GM19372 (cell line): ENCODE data around the gene HOPX.
"Not testable (repeated sequence)": the region's sequence is repeated elsewhere in the genome, so short reads cannot be mapped to it uniquely, and the experiment has no call there.

Source experiments
- ATAC-seq: cut with Tn5 transposase; IDR thresholded peaks from one replicate; pipeline ENCODE4 v1.9.1; 2021; ENCODE audit warnings: mild to moderate bottlenecking, low read depth, moderate library complexity; ENCODE audit not compliant: unreplicated experiment

HOPX gene

DNA sequence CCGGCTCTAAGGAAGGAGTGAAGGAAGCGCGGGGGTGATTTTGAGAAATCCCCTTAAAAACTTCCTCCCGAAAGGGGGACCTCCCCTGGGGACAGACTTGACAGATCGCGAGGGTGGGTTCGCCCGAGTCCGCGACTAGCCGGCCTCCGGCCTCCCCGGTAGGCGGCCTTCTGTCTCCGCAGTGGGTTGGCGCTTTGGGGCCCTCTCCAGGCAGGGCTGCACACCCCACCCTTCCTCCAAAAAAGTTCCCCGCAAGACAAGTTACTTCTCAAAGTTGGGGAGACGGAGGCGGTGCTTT lies 24.8 kb downstream of the HOPX start:
- peak; percentile 50 for ATAC-seq

DNA sequence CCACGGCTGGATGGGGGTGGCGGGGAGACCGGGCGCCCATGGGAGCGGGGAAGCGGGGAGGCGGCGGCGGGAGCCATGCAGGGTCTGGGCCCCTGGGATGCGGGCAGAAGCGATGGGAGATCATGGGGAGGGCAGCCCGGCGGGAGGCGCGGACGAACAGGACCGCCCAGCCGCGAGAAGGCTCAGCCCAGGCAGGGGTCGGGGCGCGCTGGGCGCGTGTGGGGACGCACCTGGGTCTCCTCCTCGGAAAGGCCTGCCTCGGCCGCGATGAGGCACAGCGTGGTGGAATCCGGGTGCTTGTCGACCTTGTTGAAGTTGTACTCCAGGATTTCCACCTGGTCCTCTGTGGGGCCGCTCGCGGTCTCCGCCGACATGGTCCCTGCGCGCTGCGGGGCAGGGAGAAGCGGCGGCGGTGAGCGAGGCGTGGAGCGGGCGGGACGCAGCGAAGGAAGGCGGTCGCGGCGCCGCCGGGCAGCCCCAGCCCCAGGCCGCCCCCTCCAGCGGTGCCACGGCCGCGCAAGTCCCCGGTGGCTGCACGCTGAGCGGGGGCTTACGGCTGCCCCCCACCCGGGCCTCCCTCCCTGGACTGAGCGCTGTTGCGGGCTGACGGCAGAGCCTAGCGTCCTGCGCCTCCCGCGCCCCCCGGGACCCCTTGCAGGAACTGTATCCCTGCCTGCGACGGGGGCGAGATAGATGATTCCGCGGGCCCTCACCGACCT lies 25.3 kb downstream of the HOPX start:
- peak; percentile 36 for ATAC-seq

DNA sequence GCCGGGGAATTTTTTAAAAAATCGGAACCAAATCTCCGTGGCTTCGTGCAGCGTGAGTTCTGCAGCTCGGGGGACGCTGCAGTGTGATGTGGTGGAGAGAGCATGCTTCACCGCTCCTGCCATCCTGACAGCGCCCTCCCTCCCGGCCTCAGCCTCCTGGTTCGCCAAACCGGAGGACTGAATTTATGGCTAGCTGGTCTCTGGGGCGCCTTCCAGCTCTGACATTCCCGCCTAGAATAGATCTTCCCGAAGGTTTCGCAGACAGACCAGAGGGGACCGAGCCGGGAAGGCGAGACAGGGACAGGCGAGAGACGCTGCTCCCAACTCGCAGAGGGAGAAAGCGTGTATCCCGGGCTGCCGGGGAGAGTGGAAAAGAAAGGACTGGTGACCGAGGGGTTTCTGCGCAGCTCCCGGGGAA lies 25.9 kb downstream of the HOPX start:
- ATAC-seq: no peak

DNA sequence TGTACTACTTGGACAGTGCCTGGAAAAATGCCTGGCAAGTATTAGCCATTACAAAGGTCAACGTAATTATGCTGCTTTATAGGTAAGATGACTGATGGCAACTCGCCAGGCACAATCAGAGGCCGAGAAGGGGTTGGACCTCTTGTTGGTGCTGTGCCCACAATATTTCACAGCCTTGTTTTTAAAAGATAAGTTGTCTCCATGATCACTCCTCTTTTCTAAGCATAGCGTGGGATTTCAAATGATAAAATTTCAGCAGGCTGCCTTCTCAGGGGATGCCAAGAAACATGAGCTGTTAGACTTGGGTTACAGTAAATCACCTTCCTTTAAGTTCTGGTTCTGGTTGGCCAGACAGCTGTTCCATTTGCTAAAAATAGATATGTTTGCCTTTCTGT lies 26.9 kb downstream of the HOPX start:
- no peak for ATAC-seq

DNA sequence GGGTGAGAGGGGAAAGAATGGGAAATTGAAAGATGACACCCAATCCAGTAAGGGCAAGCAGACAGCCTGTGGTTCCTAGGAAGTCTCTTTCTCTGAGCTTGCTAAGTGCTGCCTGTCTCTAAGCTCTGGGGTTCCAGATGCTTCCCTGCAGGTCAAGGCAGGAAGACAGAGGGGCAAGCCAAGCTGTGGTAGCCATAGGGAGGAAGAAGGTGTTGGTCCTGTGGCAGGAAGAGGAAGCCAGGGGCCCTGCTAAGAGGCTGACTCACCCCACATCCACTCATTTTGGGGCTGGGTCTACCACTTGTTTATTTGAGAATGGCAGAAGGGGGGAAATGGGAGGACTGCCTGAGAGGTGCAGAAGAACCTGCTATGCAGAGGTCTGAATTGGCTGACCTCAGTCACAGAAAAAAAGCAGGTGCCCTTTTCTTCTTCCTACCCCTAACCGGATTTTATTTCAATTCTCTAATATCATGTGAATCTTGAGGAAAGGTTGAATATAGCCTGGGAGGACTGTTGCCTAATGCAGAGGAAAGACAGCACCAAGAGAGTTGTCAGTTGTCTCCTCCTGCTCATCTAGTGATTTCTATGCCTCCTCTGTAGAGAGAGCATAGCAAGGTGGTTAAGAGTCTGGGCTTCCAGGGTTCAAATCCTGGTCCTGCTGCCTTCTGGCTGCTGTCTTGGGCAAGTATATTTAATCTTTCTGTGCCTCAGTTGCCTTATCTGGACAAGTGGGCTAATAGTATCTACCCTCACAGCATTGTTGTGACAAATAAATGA lies 27.4 kb downstream of the HOPX start:
- no peak for ATAC-seq

DNA sequence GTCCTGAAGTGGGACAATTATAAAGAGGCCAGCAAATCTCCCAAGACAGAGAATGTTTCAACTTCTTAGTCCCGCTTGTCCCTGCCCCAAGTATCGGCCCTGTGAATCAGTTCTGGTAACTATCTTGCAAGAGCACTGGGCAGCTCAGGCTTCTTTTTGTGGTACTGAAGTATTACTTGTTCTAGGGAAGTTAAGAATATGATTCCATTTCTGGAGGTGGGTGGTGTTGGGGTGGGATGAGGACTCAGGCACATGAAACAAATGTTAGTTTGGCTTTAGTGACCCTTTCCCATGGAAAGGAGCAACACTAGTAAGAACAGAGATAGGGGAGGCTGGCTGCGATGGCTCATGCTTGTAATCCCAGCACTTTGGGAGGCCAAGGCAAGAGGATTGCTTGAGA lies 28.9 kb downstream of the HOPX start:
- ATAC-seq: no peak

DNA sequence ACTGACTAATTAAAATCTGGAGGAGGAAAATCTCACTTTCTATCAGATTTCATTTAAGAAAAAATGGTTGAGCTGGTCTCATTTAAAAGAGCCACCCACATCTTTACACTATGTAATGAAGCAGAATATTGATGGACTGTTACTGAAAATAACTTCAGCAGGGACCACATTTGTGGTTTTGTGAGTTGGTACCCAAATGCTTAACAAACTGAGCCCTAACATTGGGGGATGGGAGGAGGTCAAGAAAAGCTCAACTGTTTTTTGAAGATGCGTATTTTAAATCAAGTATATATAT lies 30.1 kb downstream of the HOPX start:
- ATAC-seq: no peak

DNA sequence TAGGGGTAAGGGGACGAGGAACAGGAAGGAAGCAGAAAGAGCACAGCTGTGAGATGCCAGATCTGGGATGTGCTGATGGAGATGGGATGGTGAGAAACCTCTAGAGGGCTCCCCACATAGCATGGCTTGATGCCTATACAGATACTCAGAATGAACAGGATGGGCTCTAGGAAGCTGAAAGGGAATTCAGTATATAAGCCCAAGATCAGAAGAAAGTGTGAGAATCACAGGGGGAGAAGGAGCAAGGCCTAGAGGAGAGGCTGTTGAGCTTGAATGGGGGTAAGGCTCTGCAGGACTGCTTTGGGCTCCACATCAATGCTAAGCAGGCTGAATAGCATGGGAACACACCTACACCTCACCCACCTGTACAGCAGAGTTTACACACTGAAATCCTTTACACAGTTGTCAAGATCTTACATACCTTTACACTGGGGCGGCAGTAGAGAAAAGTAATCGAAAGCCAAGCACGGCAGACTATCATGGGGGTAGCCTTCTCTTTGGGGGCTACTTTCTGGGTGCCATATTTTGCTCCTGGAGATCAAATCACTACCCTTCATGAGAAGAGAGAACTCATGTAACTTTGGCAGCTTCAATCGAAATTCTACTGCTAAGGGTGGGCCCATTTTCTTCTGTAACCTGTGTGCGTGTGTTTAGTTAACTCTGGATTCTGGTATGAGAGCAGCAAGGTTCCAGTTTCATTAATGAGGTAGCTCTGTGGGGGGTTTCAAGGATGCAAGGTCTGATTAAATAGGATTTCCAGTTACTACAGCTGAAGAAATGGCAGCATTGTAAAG lies 30.6 kb downstream of the HOPX start:
- no peak for ATAC-seq

DNA sequence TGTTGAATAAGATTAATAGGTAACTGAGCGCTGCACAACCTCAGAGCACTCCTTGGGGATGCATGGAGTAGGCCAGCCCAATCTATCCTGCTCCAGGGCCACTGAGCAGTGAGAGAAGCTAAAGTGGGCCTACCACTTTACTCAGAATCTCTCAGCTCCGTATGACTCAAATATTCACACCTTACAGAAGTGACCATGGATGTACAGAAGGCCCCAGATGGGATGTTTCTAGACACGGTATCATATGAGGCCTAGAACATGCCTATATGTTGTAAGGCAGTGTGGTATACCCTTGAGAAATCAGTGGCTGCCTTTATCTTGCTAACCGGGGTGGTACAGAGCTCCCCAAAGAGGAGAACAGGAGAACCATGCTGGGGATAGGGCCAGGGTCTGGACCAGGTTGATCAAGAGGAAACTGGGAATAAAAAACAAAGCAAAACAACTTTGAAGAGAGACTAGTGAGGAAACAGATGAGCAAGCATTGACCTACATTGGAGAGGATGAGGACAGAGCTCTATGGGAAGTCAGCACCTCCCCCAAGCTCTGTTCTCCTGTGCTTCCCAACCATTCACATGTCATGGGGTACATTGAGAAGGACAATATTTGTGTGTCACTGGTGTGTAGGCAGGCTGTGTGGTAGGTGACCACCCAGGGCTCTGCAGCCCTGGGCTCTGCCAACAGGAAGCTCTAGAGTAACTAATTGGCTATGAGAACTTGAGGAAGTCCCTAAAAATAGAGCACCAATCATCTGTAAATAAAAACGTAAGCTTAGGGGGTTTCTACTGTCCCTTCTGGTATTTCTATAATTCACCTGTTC lies 31.4 kb downstream of the HOPX start:
- no peak for ATAC-seq

DNA sequence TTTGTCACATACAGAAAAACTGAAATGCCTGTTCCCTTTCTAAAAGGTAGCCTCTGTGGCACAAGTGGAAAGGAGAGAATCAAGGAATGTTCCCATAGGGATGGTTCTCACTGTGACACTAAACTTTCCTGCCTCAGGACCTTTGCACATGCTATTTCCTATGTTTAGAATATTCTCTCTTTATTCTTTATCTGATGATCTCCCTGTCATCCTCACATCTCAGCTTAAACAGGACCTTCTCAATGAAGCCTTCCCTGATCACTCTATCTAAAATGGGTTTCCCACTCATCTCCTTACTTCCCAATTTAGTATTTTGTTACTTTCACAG lies 32.3 kb downstream of the HOPX start:
- no peak for ATAC-seq

DNA sequence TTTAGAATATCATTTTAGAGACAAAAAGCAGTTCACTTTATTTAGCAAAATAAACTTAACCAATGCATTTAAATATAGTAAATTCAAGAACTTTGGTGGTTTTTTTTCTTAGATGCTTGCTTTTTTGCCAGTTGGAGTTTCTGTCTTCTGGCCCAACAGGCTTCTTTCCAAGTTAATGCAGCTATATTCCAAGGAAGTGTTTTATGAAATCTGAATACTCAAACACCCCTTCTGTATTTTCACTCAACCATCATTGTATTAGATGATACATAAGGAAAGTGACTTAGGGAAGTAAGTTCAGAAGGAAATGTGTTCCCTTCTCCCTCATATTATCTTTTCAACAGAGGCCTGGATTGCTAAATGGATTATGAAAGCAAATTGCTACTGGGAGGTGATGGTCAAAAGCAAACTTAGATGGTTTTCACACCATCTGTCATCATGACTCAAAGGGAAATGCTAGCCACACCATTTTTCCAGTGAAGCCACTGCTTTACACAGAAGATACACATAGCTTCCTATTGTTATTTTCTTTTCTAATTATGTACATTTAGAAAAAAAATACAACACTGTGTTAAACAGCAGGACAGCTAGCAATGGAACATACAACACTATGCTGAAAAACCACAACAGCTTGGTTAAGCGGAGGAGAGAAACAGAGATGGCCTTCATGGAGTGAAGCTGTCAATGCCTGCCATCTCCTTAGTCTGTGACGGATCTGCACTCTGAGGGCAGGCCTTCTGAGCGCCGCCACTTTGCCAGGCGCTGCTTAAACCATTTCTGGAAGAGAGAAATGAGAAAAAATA lies 32.9 kb downstream of the HOPX start:
- no peak for ATAC-seq

DNA sequence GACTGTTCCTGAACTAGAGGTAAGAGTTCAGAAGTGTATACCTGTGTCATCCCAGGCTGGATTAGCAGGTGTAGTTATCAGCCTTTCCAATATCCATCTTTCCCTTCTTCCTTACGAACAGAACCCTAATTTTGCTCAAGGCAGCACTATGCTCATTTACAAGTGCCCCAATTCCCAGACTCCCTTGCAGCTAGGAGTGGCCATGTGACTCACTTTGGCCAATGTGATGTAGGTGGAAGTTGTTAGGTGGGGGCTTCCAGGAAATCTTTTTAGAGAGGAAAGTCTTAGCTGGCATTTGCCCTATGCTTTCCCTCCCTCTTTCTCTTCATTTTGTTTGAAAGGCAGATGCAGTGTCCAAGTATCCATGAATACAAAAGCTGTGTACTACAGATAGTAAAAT lies 34.8 kb downstream of the HOPX start:
- ATAC-seq: no peak

DNA sequence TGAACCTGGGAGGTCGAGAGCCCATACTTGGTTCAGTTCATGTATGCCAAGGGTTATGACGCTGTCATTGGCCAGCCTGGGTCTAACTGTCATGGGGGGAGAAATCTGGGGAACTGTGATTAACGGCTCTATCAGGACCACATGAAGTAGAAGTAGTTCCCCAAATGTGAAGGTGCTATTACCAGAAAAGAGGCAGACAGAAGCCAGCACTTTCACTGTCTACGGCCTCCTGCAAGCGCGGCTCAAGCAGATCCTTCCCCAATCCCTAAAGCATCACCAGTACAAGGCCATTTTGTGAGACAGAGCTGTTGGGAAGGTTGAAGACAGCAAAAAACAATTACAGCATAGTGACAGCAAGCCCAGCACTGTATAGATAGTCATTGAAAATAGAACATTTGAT lies 37.5 kb downstream of the HOPX start:
- ATAC-seq: no peak

DNA sequence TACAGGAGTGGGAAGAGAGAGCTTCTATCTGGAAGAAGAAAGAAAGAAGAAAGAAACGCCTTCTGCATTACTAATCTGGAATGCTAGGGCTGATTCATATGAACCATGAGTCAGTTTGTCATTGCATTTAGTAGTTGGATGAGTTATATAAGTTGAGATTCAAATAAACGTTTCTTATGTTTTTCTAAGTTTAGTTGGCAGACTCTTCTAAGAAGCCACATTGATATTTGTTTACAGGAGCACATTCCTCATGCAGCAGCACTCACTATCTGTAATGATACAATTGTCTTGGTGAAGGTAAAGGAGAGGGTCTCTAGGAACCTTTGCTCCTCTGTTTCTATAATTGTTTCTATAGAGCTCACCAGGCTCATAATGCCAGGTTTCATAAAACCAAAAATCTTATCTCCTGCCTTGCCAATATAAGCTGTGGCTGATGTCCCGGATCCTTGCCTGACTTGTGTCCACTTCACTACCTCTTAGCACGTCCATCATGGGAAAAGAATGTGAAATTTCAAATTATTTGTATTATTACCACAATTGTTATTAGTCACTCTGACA lies 39.5 kb downstream of the HOPX start:
- ATAC-seq: no peak

DNA sequence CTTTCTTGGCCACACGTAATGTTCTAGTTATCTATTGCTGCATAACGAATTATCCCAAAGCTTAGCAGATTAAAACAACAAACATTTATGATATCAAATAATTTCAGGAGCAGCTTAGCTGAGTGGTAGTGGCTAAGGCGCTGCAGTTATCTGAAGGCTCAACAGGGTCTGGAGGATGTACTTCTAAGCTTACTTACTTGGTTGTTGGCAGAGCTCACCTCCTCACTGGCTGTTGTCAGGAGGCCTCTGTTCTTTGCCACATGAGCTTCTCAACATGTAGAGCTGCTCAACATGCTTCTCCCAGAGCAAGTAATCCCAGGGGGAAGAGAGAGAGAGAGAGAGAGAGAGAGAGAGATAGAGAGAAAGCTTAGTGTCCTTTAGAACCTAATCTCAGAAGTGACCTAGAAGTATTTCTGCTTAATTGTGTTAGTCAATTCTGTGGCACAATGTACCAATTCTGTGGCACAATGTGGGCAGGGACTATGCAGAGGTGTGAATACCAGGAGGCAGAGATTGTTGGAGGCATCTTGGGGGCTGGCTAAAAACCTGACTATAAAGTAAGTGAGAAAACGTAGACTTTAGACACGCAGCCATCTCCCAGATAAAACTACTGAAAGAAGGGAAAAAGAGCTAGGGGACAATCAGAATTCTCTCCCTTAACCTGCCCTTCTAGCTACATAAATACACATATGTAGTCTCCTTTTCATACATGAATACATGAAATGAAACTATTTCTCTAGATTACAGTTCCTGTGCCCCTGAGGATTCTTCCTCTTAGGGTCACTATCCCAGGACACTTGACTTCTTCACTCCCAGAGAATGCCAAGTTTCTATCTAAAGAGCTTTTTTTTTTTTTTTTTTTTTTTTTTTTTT lies 40.2 kb downstream of the HOPX start:
- no peak for ATAC-seq

DNA sequence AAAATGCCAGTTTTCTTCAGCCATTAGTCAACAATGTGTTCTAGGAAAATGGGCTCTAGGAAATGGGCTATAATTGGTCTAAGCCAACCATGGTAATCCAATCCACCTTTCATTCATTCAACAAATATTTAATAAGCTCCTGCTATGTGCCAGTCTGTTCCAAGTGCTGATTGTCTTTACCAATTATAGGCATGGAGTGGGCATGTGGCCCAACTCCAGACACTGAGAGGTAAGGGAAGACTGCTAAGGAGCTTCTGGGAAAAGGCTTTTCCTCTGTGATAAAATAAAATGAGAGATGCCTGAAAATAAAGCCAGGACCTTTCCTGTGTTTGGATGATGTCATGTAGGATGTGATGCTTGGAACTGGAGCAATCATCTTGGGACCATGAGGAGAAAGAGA lies 43.3 kb downstream of the HOPX start:
- no peak for ATAC-seq

DNA sequence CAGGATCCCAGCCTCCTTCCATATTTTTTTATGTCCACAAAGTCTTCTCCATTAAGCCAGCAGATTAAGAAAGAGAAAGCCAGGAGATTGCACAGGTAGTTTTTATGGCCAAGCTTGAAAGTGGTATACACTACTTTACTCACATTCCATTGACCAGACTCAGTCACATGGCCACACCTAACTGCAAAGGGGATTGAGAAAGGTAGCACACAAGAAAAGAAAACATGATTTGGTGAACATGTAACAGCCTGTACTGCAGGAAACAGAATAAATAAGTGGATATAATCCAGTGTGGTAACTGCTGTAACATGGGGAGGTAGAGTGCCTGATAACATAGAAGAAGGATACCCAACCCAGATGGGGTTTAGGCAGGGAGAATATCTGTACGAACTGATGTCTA lies 43.9 kb downstream of the HOPX start:
- ATAC-seq: no peak

DNA sequence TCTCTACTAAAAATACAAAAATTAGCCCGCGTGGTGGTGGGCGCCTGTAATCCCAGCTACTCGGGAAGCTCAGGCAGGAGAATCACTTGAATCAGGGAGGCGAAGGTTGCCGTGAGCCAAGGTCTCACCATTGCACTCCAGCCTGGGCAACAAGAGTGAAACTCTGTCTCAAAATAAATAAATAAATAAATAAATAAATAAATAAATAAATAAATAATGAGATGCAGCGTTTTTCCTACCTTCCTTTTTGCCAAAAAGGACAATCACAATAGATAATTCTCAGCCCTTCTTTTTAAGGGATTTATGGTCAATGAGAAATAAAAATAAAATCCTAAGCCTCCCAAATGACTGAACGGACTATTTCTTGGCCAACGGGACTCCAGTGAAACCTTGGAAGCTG lies 46.1 kb downstream of the HOPX start:
- ATAC-seq: not testable (repeated sequence)

DNA sequence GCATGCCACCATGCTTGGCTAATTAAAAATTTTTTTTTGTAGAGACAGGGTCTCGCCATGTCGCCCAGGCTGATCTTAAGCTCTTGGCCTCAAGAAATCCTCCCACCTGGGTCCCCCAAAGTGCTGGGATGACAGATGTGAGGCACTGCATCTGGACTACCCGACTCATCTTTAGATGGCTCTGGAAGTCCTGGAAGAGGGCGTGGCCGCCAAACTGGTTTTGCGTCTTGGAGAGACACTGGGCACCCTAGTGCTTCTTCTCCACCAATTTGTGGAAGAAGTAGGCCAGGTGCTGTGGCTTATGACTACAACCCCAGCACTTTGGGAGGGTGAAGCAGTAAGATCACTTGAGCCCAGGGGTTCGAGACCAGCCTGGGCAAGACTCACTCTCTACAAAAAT lies 47.6 kb downstream of the HOPX start:
- ATAC-seq: no peak
